GM19452 (cell line): ENCODE measurements around the gene BPIFB4.
"Not testable (repeated sequence)": the region's sequence is repeated elsewhere in the genome, so short reads cannot be mapped to it uniquely, and the experiment has no call there.

ENCODE experiments used
- ATAC-seq: cut with Tn5 transposase; IDR thresholded peaks from one replicate; pipeline ENCODE4 v1.9.1; 2021; ENCODE audit not compliant: unreplicated experiment

Gene BPIFB4

DNA sequence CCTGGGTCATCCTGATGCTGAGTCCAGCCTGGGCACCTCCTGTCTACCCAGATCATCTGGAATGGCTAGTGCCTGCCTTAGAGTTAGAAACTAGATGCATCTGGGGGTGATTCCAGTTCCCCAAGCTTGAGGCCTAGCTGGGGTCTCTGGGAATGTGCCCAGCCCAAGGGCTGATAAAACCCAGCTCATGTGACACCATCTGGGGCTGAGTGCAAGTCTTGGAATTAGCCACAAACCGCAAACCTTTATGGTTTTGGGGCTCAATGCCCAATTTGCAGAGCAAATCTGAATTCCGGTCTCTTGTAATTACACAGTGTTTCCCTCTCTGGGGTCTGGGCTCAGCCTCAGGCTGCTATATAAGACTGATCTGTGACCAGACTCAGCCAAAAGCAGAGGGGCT is at the start of gene BPIFB4:
Gene BPIFB4 (plus strand): TSS at position 385 of the 400 bp plus-strand sequence. CDS start 1,884 bp downstream, outside the sequence.
- no peak for ATAC-seq

DNA sequence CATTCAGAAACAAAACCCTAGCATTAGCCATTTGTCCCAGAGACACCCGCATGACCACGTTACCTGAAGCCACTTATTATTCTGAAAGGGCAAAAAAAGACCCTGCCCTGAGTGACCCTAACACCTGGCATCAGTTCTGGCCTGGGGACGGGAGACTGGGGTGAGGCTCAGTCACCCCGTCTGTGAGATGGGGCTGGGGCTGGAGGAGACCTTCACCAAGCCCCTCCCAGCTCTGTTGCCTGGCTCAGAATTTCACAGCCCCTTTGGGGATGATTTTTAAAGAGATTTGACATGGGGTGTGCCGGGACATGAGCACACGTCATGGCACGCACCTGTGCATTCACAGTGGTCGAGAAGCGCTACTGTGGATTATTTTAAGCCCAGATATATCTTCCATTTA is 49.4 kb upstream of the BPIFB4 start:
- no peak for ATAC-seq

DNA sequence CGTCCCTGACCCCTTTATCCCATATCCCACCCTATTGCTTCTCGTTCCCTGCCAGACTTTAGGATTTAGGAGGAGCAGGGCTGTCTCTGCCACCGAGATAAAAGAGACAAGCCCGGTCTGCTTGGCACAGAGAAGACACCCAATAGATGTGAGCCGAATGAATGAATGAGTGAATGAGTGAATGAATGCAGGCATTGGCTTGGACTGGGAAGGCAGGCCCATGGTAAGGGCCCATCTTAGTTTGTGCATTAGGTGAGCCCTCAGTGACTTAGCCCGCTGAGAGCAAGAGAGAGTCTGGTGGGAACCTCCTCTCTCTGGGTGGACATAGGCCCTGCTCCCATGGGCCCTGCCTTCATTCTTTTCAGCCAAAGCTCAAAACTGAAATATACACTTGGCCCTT is 48.9 kb upstream of the BPIFB4 start:
- ATAC-seq: no peak

GRCh38 chr20:33031531-33031930 is 47.9 kb upstream of the BPIFB4 start, which contains the start of gene BPIFB6:
Gene BPIFB6, plus strand, starts transcription at chr20:33031648. Its CDS starts 0 bp downstream, at chr20:33031648.
- no peak for ATAC-seq

- no peak for ATAC-seq
Measured at GRCh38 chr20:33032555-33032954, 46.9 kb upstream of the BPIFB4 start.

DNA sequence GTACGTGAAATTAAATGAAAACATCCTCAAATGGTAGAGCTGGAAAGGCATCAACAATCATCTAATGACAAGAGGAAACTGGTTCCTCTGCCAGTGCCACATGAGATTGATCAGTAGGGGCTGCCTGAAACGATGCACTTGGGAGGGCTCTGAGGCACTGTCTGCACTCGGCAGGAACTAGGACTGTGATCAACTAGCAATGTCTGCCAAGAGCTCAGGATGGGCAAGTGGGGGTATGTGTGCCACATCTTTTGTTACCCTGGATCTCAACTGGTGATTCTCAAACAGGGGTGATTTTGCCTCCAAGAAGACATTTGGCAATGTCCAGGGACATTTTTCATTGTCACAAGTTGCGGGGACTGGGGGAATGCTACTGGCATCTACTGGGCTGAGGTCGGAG is 46.1 kb upstream of the BPIFB4 start:
- ATAC-seq: no peak

- no peak for ATAC-seq
Measured at GRCh38 chr20:33034115-33034514, 45.3 kb upstream of the BPIFB4 start.

GRCh38 chr20:33034901-33035492 is 44.4 kb upstream of the BPIFB4 start:
- no peak for ATAC-seq

DNA sequence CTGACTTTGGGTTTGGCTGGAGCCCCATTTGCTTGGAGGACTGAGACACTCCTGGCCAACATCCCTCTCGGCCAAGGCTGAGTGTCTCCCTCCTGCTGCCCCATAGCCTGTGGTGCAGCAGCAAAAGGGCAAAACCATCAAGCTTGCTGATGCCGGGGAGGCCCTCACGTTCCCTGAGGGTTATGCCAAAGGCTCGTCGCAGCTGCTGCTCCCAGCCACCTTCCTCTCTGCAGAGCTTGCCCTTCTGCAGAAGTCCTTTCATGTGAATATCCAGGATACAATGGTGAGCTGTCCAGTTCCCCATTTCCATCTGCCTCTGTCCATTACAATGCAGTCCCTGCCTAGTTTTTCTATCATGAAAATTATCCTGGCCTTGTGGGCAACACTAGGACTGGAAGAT is 42.0 kb upstream of the BPIFB4 start:
- no peak for ATAC-seq

GRCh38 chr20:33038243-33038642 is 41.2 kb upstream of the BPIFB4 start:
- ATAC-seq: no peak

DNA sequence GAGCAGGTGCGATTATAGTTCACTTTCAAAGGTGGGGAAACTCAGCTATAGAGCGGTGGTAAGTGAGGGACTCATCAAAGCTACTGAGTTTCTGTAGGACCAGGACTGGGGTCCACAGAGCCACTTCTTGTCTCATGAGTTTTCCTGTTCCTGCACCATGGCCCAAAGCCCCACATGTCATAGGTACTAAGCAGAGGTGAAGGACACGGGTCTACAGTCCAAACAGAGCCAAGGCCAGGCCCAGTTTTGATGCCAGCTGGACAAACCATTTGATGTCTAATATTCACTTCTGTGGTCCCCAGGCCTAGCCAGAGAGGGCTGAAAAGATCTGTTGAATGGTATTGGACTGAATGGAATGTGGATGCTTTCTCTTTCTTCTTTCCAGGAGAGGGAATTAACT is 37.0 kb upstream of the BPIFB4 start:
- ATAC-seq: no peak

- no peak for ATAC-seq
Measured at GRCh38 chr20:33042983-33043730, 36.3 kb upstream of the BPIFB4 start.

DNA sequence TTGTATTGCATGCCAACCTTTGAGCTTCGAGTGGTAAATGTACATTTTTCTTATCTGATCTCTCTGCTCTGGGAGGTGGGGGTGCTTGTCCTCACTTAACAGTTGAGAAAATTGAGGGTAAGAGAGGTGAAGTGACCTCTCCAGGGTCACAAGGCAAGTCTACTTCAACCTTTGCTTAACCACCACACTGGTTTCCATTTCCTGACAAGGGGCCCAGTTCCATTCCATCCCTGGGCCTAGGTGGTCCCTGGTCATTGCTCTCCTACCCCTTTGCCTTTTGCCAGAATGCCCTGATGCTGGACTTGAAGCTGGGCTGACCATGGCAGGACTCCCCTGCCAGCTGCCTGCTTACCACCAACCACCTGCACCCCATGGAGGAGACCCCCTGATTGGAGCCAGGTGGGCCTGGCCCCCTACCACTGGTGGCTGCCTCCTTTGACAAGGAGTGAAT is 35.7 kb upstream of the BPIFB4 start:
- no peak for ATAC-seq

- ATAC-seq: not testable (repeated sequence)
Measured at GRCh38 chr20:33045129-33045721, 34.2 kb upstream of the BPIFB4 start.

DNA sequence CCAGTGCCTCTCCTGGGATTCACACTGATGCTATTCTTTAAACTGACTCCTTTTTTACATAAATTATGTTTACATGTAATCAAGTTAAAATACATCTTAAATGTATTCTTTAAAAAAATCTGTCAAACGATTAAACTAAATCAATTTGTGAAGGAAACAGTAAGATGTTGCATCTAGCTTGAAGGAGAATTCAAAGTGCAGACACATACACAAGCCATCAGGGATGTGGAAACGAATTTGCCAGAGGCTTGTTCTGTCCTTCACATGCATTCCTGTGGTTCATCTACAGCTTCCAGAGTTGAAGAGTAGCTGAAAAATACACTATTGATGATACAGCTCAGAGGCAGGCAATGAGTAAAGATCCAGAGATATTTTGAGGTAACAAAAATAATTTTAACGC is 33.0 kb upstream of the BPIFB4 start:
- no peak for ATAC-seq

GRCh38 chr20:33051333-33051732 is 28.1 kb upstream of the BPIFB4 start:
- no peak for ATAC-seq

GRCh38 chr20:33053291-33054106 is 25.9 kb upstream of the BPIFB4 start, which contains the start of gene BPIFB3:
Gene BPIFB3, plus strand, starts transcription at chr20:33053903. Its CDS starts 1,533 bp downstream, at chr20:33055436.
- ATAC-seq: no peak

GRCh38 chr20:33054381-33054780 is 25.1 kb upstream of the BPIFB4 start:
- no peak for ATAC-seq

- ATAC-seq: no peak
Measured at GRCh38 chr20:33054791-33055190, 24.7 kb upstream of the BPIFB4 start.

DNA sequence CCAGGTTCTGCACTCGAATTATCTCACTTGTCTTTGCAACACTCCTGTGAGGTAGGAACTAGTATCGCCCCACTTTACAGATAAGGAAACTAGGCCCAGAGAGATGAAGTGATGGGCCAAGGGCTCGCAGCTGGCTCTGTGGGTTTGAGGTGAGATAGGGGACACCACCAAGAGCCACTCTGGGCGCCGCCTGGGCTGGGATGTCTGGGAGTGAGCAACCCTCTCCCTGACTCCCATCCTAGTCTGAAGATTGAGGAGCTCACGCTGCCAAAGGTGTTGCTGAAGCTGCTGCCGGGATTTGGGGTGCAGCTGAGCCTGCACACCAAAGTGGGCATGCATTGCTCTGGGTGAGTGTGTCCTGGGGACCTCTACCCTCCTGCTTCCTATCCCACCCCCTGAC is 20.3 kb upstream of the BPIFB4 start:
- no peak for ATAC-seq

- ATAC-seq: no peak
Measured at GRCh38 chr20:33059741-33060390, 19.6 kb upstream of the BPIFB4 start.
